IPS-18a (cell line): ENCODE results near the gene COPS6.

Experiments used
- H3K27ac ChIP-seq: one replicate; pipeline ENCODE4 v1.5.1; 2013; ENCODE audit warnings: low read length
- H3K27me3 ChIP-seq: one replicate; pipeline ENCODE4 v1.6.1; 2013; ENCODE audit warnings: mild to moderate bottlenecking, low read length; ENCODE audit not compliant: control insufficient read depth, insufficient read depth
- H3K36me3 ChIP-seq: one replicate; pipeline ENCODE4 v1.6.1; 2013; ENCODE audit warnings: low read depth, low read length; ENCODE audit not compliant: control insufficient read depth
- H3K4me1 ChIP-seq: one replicate; pipeline ENCODE4 v1.6.1; 2013; ENCODE audit warnings: low read depth, low read length; ENCODE audit not compliant: control insufficient read depth
- H3K4me3 ChIP-seq: one replicate; pipeline ENCODE4 v1.5.1; 2013; ENCODE audit warnings: low read length
- H3K9ac ChIP-seq: one replicate; pipeline ENCODE4 v1.6.1; 2013; ENCODE audit warnings: mild to moderate bottlenecking, low read length, moderate library complexity
- H3K9me3 ChIP-seq: one replicate; pipeline ENCODE4 v1.6.1; 2013; ENCODE audit warnings: low read depth, low read length; ENCODE audit not compliant: control insufficient read depth

Gene COPS6

GRCh38 chr7:100093925-100094486 is 5.2 kb downstream of the COPS6 start:
- Histone ChIP-seq H3K4me3 (no peak overlapping the region), H3K27ac (no peak overlapping the region), H3K9ac (no peak overlapping the region), H3K4me1 (no peaks in the 10 kb centered on the region), H3K36me3 (peaks cover 84% of the 10 kb centered on the region), H3K27me3 (no peaks in the 10 kb centered on the region), H3K9me3 (no peaks in the 10 kb centered on the region)

- no peaks in the 10 kb centered on the region for H3K9me3 ChIP-seq
- no peak overlapping the region for H3K4me3 ChIP-seq
- H3K27ac ChIP-seq = no peak overlapping the region
- no peak overlapping the region for H3K9ac ChIP-seq
- H3K36me3 ChIP-seq = peaks cover 95% of the 10 kb centered on the region
- H3K4me1 ChIP-seq = no peaks in the 10 kb centered on the region
- no peaks in the 10 kb centered on the region for H3K27me3 ChIP-seq
These were observed 6.5 kb downstream of the COPS6 start for GRCh38 chr7:100095289-100095688.

DNA sequence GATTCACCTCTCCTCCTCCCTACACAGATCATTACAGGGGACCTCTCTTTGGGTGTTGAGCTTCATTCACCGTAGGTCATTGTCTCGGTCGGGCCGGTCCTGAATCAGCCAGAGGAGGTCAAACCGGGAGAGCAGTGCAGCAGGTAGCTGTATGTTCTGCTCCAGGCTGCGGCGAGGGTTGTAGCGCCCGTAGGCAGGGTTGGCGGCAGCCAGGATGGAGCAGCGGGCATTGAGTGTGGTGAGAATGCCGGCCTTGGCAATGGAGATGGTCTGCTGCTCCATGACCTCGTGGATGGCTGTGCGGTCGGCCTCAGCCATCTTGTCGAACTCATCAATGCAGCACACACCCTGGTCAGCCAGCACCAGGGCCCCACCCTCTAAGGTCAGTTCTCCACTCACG is 6.9 kb downstream of the COPS6 start:
- no peaks in the 10 kb centered on the region for H3K9me3 ChIP-seq
- no peak overlapping the region for H3K27ac ChIP-seq
- no peak overlapping the region for H3K4me3 ChIP-seq
- H3K9ac ChIP-seq = no peak overlapping the region
- peaks cover 91% of the 10 kb centered on the region for H3K36me3 ChIP-seq
- no peaks in the 10 kb centered on the region for H3K4me1 ChIP-seq
- no peaks in the 10 kb centered on the region for H3K27me3 ChIP-seq

DNA sequence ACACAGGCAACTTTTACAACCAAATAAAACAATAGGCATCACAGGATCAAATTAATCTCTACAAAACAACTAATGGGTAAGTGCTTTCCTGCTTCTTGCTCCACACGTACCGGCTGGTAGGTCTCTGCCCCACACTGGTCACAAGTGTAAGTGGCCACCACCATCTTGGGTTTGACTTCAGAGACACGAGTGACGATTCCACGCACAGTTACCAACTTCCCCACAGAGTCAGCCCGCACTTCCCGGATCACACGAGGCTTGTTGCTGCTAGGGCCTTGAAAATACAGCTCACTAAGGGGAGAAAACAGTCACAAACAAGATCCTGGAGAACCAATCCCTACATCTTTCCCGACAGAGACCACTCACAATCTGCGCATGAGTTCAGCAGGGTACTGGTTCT is 10.1 kb downstream of the COPS6 start:
- no peaks in the 10 kb centered on the region for H3K9me3 ChIP-seq
- H3K4me1 ChIP-seq = peaks cover 5% of the 10 kb centered on the region
- H3K27ac ChIP-seq = no peak overlapping the region
- peak overlapping the region; percentile 97 for H3K4me3 ChIP-seq
- no peaks in the 10 kb centered on the region for H3K27me3 ChIP-seq
- peaks cover 63% of the 10 kb centered on the region for H3K36me3 ChIP-seq
- H3K9ac ChIP-seq = no peak overlapping the region

DNA sequence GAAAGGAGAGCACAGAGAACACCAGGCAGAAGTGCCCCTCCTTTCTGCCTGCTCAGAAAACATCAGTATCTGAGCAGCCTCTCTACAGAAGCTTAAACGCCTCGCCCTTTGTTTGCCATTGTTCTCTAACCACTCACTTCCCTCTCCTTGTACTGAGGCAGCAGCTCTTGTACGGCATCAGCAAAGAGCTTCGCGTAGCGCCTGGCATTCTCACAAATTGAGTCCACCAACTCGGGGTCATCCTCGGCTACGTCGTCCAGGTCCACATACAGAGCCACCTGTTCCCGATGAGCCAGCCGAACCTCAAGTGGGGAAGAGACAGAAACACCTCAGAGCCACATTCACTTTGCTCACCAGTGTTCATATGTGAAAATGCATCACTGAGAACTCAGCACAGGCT is 10.7 kb downstream of the COPS6 start:
- Histone ChIP-seq H3K4me1 (peaks cover 5% of the 10 kb centered on the region), H3K36me3 (peaks cover 57% of the 10 kb centered on the region), H3K27me3 (no peaks in the 10 kb centered on the region), H3K9ac (peak overlapping the region; percentile 100), H3K4me3 (peak overlapping the region; percentile 97), H3K9me3 (no peaks in the 10 kb centered on the region), H3K27ac (peak overlapping the region; percentile 99)

- peaks cover 52% of the 10 kb centered on the region for H3K36me3 ChIP-seq
- H3K27ac ChIP-seq = peak overlapping the region; percentile 99
- H3K27me3 ChIP-seq = no peaks in the 10 kb centered on the region
- H3K9me3 ChIP-seq = no peaks in the 10 kb centered on the region
- H3K9ac ChIP-seq = peak overlapping the region; percentile 100
- peak overlapping the region; percentile 97 for H3K4me3 ChIP-seq
- peaks cover 5% of the 10 kb centered on the region for H3K4me1 ChIP-seq
These were observed 11.7 kb downstream of the COPS6 start for GRCh38 chr7:100100420-100101015.

- Histone ChIP-seq H3K9me3 (no peaks in the 10 kb centered on the region), H3K27me3 (no peaks in the 10 kb centered on the region), H3K9ac (peak within 1 kb of the TSS; percentile 100), H3K4me1 (peaks cover 5% of the 10 kb centered on the region), H3K4me3 (peak within 1 kb of the TSS; percentile 97), H3K27ac (peak within 1 kb of the TSS; percentile 99), H3K36me3 (peaks cover 51% of the 10 kb centered on the region)
These were observed 12.5 kb downstream of the COPS6 start, which contains the start of the genes AP4M1 and MCM7 for GRCh38 chr7:100101016-100101862. Gene AP4M1 (plus strand): TSS chr7:100101643. CDS start chr7:100101715, 72 bp downstream. Gene MCM7 (minus strand): TSS chr7:100101397. CDS start chr7:100101294, 103 bp downstream.

DNA sequence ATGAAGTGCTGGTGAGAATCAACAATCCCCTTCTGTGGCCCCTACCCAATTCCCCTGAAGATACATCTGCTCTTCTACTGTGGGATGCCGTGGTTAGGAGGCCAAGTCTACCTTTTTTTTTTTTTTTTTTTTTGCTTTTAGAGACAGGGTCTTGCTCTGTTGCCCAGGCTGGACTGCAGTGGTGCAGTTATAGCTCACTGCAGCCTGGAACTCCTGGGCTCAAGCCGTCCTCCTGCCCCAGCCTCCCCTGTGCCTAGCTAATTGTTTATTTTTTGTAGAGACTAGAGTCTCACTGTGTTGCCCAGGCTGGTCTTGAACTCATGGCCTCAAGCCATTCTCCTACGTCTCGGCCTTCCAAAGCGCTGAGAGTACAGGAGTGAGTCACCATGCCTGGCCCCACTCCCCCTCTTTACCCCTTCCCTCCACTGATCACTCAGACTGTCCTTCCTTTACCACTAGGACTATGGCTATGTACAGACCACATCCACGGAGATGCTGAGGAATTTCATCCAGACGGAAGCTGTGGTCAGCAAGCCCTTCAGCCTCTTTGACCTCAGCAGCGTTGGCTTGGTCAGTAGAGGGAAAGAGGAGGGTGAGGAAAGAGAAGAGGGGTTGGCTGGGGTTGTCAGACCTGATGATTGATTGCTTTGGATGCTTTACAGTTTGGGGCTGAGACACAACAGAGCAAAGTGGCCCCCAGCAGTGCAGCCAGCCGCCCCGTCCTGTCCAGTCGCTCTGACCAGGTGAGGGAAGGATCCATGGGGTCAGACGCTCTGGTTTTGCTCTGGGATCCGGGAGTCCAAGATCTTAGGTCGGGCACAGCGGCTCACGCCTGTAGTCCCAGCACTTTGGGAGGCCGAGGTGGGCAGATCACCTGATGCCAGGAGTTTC is 14.4 kb downstream of the COPS6 start:
- H3K4me3 ChIP-seq = peak overlapping the region; percentile 97
- no peaks in the 10 kb centered on the region for H3K27me3 ChIP-seq
- H3K36me3 ChIP-seq = peaks cover 46% of the 10 kb centered on the region
- no peaks in the 10 kb centered on the region for H3K9me3 ChIP-seq
- H3K9ac ChIP-seq = no peak overlapping the region
- no peak overlapping the region for H3K27ac ChIP-seq
- H3K4me1 ChIP-seq = peaks cover 5% of the 10 kb centered on the region

DNA sequence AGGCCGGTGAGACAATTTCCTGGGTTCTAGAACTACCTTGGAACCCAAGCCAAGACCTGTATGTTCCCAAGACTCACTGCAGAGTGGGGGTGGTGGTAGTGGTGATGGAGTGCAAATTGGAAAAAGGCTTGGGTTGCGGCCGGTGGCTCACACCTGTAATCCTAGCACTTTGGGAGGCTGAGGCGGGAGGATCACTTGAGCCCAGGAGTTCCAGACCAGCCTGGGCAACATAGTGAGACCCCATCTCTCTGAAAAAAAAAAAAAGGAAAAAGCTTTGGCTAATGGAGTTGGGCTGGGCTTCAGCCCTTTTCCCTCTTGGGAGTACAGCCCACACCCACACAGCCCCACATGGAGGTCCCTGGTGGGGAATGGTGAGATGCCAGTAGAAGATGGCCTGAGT is 16.8 kb downstream of the COPS6 start:
- H3K9me3 ChIP-seq = no peaks in the 10 kb centered on the region
- peaks cover 38% of the 10 kb centered on the region for H3K36me3 ChIP-seq
- no peak overlapping the region for H3K27ac ChIP-seq
- no peak overlapping the region for H3K4me3 ChIP-seq
- H3K27me3 ChIP-seq = no peaks in the 10 kb centered on the region
- H3K4me1 ChIP-seq = peaks cover 5% of the 10 kb centered on the region
- H3K9ac ChIP-seq = no peak overlapping the region

GRCh38 chr7:100106633-100107032 is 17.9 kb downstream of the COPS6 start:
- no peaks in the 10 kb centered on the region for H3K27me3 ChIP-seq
- H3K9ac ChIP-seq = no peak overlapping the region
- H3K36me3 ChIP-seq = peaks cover 47% of the 10 kb centered on the region
- H3K9me3 ChIP-seq = no peaks in the 10 kb centered on the region
- no peak overlapping the region for H3K27ac ChIP-seq
- no peak overlapping the region for H3K4me3 ChIP-seq
- peaks cover 5% of the 10 kb centered on the region for H3K4me1 ChIP-seq
